ENCODE measurements around the gene NPAS3. TPM values are rescaled to one million over a fixed set of nuclear protein-coding genes. Genes with fewer than 3 reads are reported as not detected.

Gene NPAS3
- total RNA-seq, 1 donor from 2014 or later = 2.5 TPM

DNA sequence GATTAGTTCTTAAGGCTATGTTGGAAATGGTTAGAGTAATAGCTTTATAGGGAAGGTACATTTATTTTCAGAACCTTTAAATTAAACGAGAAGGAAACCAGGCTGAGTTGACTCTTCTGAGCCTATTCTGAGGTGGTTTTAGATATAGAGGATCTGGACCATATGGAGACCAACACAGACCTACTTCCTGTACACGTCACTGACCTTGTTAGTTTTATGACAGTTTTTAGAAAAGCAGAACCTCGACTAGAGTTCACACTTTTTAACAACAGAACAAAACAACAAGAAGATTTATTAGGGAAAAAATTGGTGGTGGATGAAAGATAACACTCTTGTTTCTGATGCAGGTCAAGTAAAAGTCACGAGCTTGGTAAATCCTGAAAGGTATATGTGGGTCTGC is 107.1 kb downstream of the NPAS3 start:
- no peak for DNase-seq
- no peak overlapping the region for H3K4me3 ChIP-seq
- H3K9me3 ChIP-seq (replicated peaks) = peaks cover 16% of the 10 kb centered on the region
- intact Hi-C loops (cut with micrococcal nuclease) = no loop called here
- TF ChIP-seq, protein P1, sequence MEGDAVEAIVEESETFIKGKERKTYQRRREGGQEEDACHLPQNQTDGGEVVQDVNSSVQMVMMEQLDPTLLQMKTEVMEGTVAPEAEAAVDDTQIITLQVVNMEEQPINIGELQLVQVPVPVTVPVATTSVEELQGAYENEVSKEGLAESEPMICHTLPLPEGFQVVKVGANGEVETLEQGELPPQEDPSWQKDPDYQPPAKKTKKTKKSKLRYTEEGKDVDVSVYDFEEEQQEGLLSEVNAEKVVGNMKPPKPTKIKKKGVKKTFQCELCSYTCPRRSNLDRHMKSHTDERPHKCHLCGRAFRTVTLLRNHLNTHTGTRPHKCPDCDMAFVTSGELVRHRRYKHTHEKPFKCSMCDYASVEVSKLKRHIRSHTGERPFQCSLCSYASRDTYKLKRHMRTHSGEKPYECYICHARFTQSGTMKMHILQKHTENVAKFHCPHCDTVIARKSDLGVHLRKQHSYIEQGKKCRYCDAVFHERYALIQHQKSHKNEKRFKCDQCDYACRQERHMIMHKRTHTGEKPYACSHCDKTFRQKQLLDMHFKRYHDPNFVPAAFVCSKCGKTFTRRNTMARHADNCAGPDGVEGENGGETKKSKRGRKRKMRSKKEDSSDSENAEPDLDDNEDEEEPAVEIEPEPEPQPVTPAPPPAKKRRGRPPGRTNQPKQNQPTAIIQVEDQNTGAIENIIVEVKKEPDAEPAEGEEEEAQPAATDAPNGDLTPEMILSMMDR (IDR thresholded peaks at IDR 0.05; ENCODE audit: borderline replicate concordance) = no peak
- H3K4me1 ChIP-seq = no peaks in the 10 kb centered on the region
- no peak overlapping the region for H3K27ac ChIP-seq (replicated peaks)
- H3K36me3 ChIP-seq = no peaks in the 10 kb centered on the region
- H3K27me3 ChIP-seq (ENCODE audit: low read depth) = no peaks in the 10 kb centered on the region

DNA sequence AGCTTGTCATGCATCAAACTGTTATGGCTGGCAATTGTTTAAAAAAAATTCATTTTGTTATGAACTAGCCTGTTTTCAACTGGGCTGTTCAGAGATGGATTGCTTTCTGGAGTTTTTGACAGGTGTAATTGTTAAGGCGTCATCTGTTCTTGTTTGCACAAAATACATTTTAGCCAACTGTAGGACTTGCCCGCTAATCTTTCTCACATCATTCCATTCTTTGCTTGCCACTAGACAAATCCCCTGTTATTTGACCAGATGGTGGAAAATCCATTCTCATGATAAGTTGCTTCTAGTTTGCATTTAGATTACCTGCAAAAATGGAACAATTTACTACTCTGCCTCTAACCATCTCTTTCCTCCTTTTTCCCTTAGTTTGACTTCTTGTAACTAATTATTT is 114.3 kb downstream of the NPAS3 start:
- intact Hi-C loops (cut with micrococcal nuclease) = no loop called here
- TF ChIP-seq, protein P1 (IDR thresholded peaks at IDR 0.05; ENCODE audit: borderline replicate concordance) = no peak
- no peak for DNase-seq
- Histone ChIP-seq H3K4me1 (no peaks in the 10 kb centered on the region), H3K9me3 (replicated peaks) (no peaks in the 10 kb centered on the region), H3K4me3 (no peak overlapping the region), H3K27ac (replicated peaks) (no peak overlapping the region), H3K27me3 (ENCODE audit: low read depth) (no peaks in the 10 kb centered on the region), H3K36me3 (no peaks in the 10 kb centered on the region)

DNA sequence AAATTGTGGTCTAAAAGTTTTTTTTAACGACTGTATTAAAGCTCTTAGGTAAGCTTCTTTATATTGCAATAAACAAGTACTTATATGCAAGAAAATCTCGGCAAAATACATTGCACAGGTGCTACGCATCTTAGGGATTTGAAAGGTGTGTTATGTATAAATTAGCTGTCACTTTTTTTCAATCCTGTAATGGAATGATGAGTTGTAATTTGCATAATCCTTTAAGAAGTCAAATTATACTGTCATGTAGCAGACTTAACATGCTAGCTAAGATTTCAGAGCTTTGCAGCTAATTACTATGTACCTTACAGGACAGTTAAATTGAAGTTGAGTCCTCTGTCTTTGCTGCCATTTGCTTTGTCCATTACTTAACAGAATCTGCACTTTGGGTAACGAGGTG is 117.5 kb downstream of the NPAS3 start:
- H3K9me3 ChIP-seq (replicated peaks) = no peaks in the 10 kb centered on the region
- TF ChIP-seq, protein P1 (IDR thresholded peaks at IDR 0.05; ENCODE audit: borderline replicate concordance) = no peak
- intact Hi-C loops (cut with micrococcal nuclease) = no loop called here
- no peaks in the 10 kb centered on the region for H3K4me1 ChIP-seq
- no peaks in the 10 kb centered on the region for H3K27me3 ChIP-seq (ENCODE audit: low read depth)
- DNase-seq = no peak
- no peak overlapping the region for H3K4me3 ChIP-seq
- no peaks in the 10 kb centered on the region for H3K36me3 ChIP-seq
- no peak overlapping the region for H3K27ac ChIP-seq (replicated peaks)

DNA sequence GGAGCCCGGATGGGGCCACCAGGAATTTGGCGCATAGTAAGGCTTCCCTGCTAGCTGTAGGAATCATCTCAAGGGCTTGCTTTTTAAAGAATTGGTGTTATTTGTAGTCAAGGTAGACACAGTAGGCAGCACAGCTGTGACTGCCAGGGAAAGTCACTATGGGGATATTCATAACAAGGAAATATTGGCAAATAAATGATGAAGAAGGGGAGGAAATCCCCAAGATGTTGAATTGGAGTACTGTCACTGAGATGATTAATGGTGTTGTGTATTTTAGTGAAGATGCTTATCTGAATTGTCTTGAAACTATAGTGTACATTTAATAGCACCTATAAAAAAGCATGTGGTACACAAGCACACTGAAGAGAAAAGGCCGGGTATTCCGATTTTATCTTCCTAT is 118.9 kb downstream of the NPAS3 start:
- Histone ChIP-seq H3K36me3 (no peaks in the 10 kb centered on the region), H3K9me3 (replicated peaks) (no peaks in the 10 kb centered on the region), H3K27me3 (ENCODE audit: low read depth) (no peaks in the 10 kb centered on the region), H3K4me3 (no peak overlapping the region), H3K4me1 (no peaks in the 10 kb centered on the region), H3K27ac (replicated peaks) (no peak overlapping the region)
- no peak for DNase-seq
- intact Hi-C loops (cut with micrococcal nuclease) = no loop called here
- TF ChIP-seq, protein P1 (IDR thresholded peaks at IDR 0.05; ENCODE audit: borderline replicate concordance) = no peak

DNA sequence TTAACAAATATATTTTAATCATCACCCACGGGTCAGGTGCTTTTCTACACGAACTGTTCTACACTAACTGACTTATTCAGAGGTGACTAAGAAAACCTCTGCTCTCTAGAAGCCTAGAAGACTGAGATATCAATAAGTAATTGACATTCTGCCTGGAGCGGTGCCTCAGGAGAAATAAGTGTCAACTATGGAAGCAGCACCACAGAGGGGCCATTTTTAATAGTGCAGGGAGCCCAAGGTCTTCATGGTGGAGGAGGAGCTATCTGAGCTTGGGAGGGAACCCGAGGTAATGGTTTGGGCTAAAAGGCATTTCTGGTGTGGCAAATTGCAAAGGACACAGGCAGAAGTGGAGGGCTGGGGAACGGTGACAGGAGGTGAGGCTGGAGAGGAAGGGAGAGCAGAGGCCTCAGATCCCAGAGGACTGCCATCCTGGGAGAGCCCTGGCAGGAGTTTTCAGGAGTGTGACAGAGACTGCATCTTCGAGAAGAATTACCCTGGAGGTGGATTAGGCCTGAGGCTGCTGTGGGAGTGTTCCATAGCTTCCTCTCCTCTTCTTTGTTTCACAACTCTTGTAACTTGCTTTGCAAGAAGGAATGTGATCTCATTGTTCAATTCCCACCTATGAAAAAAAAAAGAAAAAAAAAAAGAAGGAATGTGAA is 123.1 kb downstream of the NPAS3 start:
- Histone ChIP-seq H3K4me1 (no peaks in the 10 kb centered on the region), H3K9me3 (replicated peaks) (no peaks in the 10 kb centered on the region), H3K36me3 (no peaks in the 10 kb centered on the region), H3K27ac (replicated peaks) (no peak overlapping the region), H3K27me3 (ENCODE audit: low read depth) (no peaks in the 10 kb centered on the region), H3K4me3 (no peak overlapping the region)
- intact Hi-C loops (cut with micrococcal nuclease) = no loop called here
- DNase-seq = no peak
- TF ChIP-seq, protein P1 (IDR thresholded peaks at IDR 0.05; ENCODE audit: borderline replicate concordance) = no peak
